Ovary (tissue), 9 donors: ENCODE measurements around the gene GYG2. TPM values are rescaled to one million over a fixed set of nuclear protein-coding genes. Genes with fewer than 3 reads are reported as not detected.

Experiments used
- DNase-seq, 5 donors: peaks; one replicate each; pipeline ENCODE4 v3.0.0-alpha.2; 2019 to 2020
- H3K27ac ChIP-seq, 2 donors: fragments of 200-600 bp; one replicate each; pipeline versions ENCODE4 v1.5.1 to v1.8.0; 2019 to 2022
- H3K27me3 ChIP-seq: fragments of 200-600 bp; one replicate; pipeline ENCODE4 v1.8.0; 2022
- H3K36me3 ChIP-seq: fragments of 200-600 bp; sonication (generic); one replicate; pipeline ENCODE4 v1.5.1; 2019
- H3K4me1 ChIP-seq: one replicate; pipeline ENCODE4 v1.8.1; 2013; ENCODE audit warnings: mild to moderate bottlenecking, moderate library complexity; ENCODE audit not compliant: insufficient read depth
- H3K4me3 ChIP-seq: fragments of 200-600 bp; sonication (generic); one replicate; pipeline ENCODE4 v1.5.1; 2017
- H3K9me3 ChIP-seq, 2 donors: fragments of 200-600 bp in 1 of 2; sonication (generic) in 1 of 2; one replicate each; pipeline versions ENCODE4 v1.5.1 to v1.8.1; 2013 to 2019; ENCODE audit warnings: mild to moderate bottlenecking in 1 of 2, moderate library complexity in 1 of 2
- CTCF ChIP-seq, 3 donors: fragments of 450-650 bp in 2 of 3; fragments of 200-600 bp in 1 of 3; IDR thresholded peaks; one replicate each; pipeline versions ENCODE4 v1.5.1 to v1.8.0; 2016 to 2022; ENCODE audit warnings: antibody characterized with exemption in 3 of 3, mild to moderate bottlenecking in 1 of 3
- EP300 ChIP-seq: sonication (generic); formaldehyde crosslinking; IDR thresholded peaks from one replicate; pipeline ENCODE4 v1.6.1; 2017; ENCODE audit warnings: antibody characterized with exemption
- POLR2A ChIP-seq: fragments of 450-650 bp; IDR thresholded peaks from one replicate; pipeline ENCODE4 v1.6.1; 2017; ENCODE audit warnings: antibody characterized with exemption, mild to moderate bottlenecking, moderate library complexity
- WGBS, 3 donors: extraction: QIAGEN DNeasy Blood & Tissue Kit in 1 of 3; methylation state at CpG; one replicate each; pipeline versions ENCODE4 v1.1.5 to v1.1.7; 2013 to 2017; 5-methylcytosine and 5-hydroxymethylcytosine counted together
- intact Hi-C, 4 donors: fragments of 100-400 bp; cut with DNase I; formaldehyde crosslinking; loops; one replicate each; pipeline versions ENCODE4 v1.11.0 to v1.15.1; 2022 to 2023
- polyA plus RNA-seq, 2 donors: library from polyadenylated mRNA; stranded (reverse); fragments of 200-250 nt in 1 of 2; fragments of 350-450 nt in 1 of 2; fragmentation: Illumina TruSeq in 1 of 2; extraction: RNeasy Lipid Tissue Mini Kit (QIAGEN cat#74804) in 1 of 2; gene quantifications; one replicate each; pipeline ENCODE4 v1.2.3, GENCODE V29; 2013 to 2014
- total RNA-seq, 7 donors: library from RNA; depleted of rRNA in 2 of 7; stranded (reverse); fragments of >200 nt in 2 of 7; fragmentation: NEBNext Ultra II Directional in 3 of 7; extraction: Animal tissue kit (Norgen Biotek cat#: 25700) in 3 of 7; gene quantifications; one replicate each; pipeline versions ENCODE4 v1.1.0 to v1.2.4, GENCODE V29; 2016 to 2023
- donor health status: DM: no; HTN: no; CAD: no; lungs with moderate emphysema.
- donor health status: DM: no; HTN: no; CAD: no.
- donor health status: Bipolar disorder and iron deficiency.
- donor health status: DM: yes; HTN: yes; CAD: no.
- donor health status: DM: no; HTN: no; CAD: no.
- donor health status: DM: yes; HTN: yes; CAD: no.

The GYG2 gene
- total and polyA plus RNA-seq, 9 donors = 0.72 to 9.0 (median 3.9) TPM

DNA sequence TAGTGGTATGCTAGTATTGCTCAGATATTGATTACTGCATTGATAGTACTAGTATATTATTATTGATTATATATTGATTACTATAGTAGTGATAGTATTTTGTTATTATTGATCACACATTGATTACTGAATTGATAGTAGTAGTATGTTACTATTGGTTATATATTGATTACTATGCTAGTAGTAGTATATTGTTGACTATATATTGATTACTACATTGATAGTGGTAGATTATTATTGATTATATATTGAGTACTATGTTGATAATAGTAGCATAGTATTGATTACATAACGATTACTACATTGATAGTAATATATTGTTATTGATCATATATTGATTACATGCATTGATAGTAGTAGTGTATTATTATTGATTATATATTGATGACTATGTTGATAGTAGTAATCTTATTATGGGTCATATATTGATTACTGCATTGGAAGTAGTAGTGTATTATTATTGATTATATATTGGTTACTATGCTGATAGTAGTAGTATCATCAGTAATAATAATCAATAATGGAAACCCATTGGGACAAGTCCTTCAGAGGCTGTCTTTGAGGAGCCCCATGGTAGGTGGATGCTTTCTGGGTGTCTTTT is 30.6 kb downstream of the GYG2 start:
- H3K4me3 ChIP-seq = no peak overlapping the region
- H3K4me1 ChIP-seq = no peaks in the 10 kb centered on the region
- H3K27ac ChIP-seq = no peak overlapping the region
- WGBS, 3 donors = 72 to 95% (median 89%) methylated on average over 1 of the region's 1 CpG
- no peak for DNase-seq
- no peak for TF ChIP-seq EP300
- TF ChIP-seq CTCF (IDR thresholded peaks at IDR 0.05) = no peak
- TF ChIP-seq POLR2A = no peak
- H3K27me3 ChIP-seq = no peaks in the 10 kb centered on the region
- intact Hi-C loops = no loop called here
- no peaks in the 10 kb centered on the region for H3K36me3 ChIP-seq
- no peaks in the 10 kb centered on the region for H3K9me3 ChIP-seq

DNA sequence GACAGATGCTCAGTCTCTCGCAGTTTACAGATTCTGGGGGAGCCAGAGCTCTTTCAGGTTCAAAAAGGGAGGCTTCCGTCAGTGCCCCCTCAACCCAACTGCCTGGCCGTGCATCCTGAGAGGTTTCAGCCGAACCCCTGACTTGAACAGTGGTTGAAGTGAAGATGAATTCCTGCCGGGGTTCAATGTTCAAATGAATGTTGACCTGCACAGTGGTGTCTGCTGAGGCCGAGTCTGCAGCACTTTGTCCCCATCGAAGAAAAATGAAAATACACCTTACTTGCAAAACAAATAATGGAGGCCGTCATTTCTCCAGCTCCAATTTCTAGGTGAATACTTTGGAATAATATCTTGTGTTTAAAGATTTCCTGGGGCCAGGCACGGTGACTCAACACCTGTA is 33.7 kb downstream of the GYG2 start:
- no peak for DNase-seq
- no peaks in the 10 kb centered on the region for H3K27me3 ChIP-seq
- H3K36me3 ChIP-seq = no peaks in the 10 kb centered on the region
- no peaks in the 10 kb centered on the region for H3K9me3 ChIP-seq
- TF ChIP-seq EP300 (no peak), POLR2A (no peak), CTCF (IDR thresholded peaks at IDR 0.05) (no peak)
- no peak overlapping the region for H3K27ac ChIP-seq
- H3K4me3 ChIP-seq = no peak overlapping the region
- no peaks in the 10 kb centered on the region for H3K4me1 ChIP-seq
- whole genome bisulfite sequencing, 3 donors = 72 to 91% (median 82%) methylated on average over 9 of the region's 9 CpGs
- intact Hi-C loops = no loop called here

GRCh38 chrX:2863646-2864045 is 34.9 kb downstream of the GYG2 start:
- Histone ChIP-seq H3K27ac (no peak overlapping the region), H3K9me3 (no peaks in the 10 kb centered on the region), H3K4me1 (no peaks in the 10 kb centered on the region), H3K4me3 (no peak overlapping the region), H3K27me3 (no peaks in the 10 kb centered on the region), H3K36me3 (no peaks in the 10 kb centered on the region)
- no peak for TF ChIP-seq CTCF (IDR thresholded peaks at IDR 0.05)
- no peak for TF ChIP-seq POLR2A
- TF ChIP-seq EP300 = no peak
- intact Hi-C loops = no loop called here
- 48 to 55% (median 50%) methylated on average over 6 of the region's 6 CpGs for WGBS, 3 donors
- no peak for DNase-seq

GRCh38 chrX:2867206-2867605 is 38.5 kb downstream of the GYG2 start:
- WGBS, 3 donors = 72 to 87% (median 83%) methylated on average over 7 of the region's 7 CpGs

More at GRCh38 chrX:2867206-2867605, 38.5 kb downstream of the GYG2 start:
- H3K4me1 ChIP-seq = no peaks in the 10 kb centered on the region
- DNase-seq = no peak
- intact Hi-C loops = no loop called here
- no peaks in the 10 kb centered on the region for H3K9me3 ChIP-seq
- no peak for TF ChIP-seq POLR2A
- no peak for TF ChIP-seq EP300
- no peak for TF ChIP-seq CTCF (IDR thresholded peaks at IDR 0.05)
- no peaks in the 10 kb centered on the region for H3K36me3 ChIP-seq
- no peaks in the 10 kb centered on the region for H3K27me3 ChIP-seq
- H3K27ac ChIP-seq = no peak overlapping the region
- H3K4me3 ChIP-seq = no peak overlapping the region
